Spleen (tissue), 7 donors: ENCODE measurements around the gene PTGER1.

Experiments
- POLR2A ChIP-seq, 3 donors: fragments of 450-650 bp; IDR thresholded peaks; one replicate each; pipeline ENCODE4 v1.5.1; 2017; ENCODE audit warnings: antibody characterized with exemption in 3 of 3, mild to moderate bottlenecking in 1 of 3
- POLR2AphosphoS5 ChIP-seq, 3 donors: sonication (generic); formaldehyde crosslinking; IDR thresholded peaks; one replicate each; pipeline ENCODE4 v1.5.1; 2017; ENCODE audit warnings: antibody characterized with exemption in 3 of 3
- TF ChIP-seq, protein P1 (sequence below), 11 experiments: fragments of 200-600 bp in 7 of 11; fragments of 450-650 bp in 4 of 11; sonication (generic) in 4 of 11; IDR thresholded peaks in 8 of 11; conservative IDR thresholded peaks in 3 of 11; 1 replicate in 7 of 11; 2 replicates in 4 of 11; pipeline versions ENCODE4 v1.4.0 to v1.8.0; 2016 to 2021; ENCODE audit warnings: antibody characterized with exemption in 11 of 11, inconsistent platforms in 4 of 11, mild to moderate bottlenecking in 1 of 11
- donor health status: DM: no; HTN: no; CAD: no; lungs with moderate emphysema.
- donor health status: DM: no; HTN: no; CAD: no.
- donor health status: DM: no; HTN: no; CAD: no.

- TF ChIP-seq POLR2A (IDR thresholded peaks at IDR 0.05) (no peak), POLR2AphosphoS5 (IDR thresholded peaks at IDR 0.05) (no peak)
- TF ChIP-seq, protein P1, sequence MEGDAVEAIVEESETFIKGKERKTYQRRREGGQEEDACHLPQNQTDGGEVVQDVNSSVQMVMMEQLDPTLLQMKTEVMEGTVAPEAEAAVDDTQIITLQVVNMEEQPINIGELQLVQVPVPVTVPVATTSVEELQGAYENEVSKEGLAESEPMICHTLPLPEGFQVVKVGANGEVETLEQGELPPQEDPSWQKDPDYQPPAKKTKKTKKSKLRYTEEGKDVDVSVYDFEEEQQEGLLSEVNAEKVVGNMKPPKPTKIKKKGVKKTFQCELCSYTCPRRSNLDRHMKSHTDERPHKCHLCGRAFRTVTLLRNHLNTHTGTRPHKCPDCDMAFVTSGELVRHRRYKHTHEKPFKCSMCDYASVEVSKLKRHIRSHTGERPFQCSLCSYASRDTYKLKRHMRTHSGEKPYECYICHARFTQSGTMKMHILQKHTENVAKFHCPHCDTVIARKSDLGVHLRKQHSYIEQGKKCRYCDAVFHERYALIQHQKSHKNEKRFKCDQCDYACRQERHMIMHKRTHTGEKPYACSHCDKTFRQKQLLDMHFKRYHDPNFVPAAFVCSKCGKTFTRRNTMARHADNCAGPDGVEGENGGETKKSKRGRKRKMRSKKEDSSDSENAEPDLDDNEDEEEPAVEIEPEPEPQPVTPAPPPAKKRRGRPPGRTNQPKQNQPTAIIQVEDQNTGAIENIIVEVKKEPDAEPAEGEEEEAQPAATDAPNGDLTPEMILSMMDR (IDR thresholded peaks at IDR 0.05 in 8 of 11, conservative IDR thresholded peaks at IDR 0.05 in 3 of 11), result peak; percentile 51 to 86 (median 72)
Observed at GRCh38 chr19:14505488-14506239, 30.5 kb upstream of the PTGER1 start.
